Endothelial cell of umbilical vein (primary cell): ENCODE data around the gene HOXA4. TPM values are rescaled to one million over a fixed set of nuclear protein-coding genes. Genes with fewer than 3 reads are reported as not detected.

Experiments used
- BruUV-seq: library from RNA; stranded (reverse); fragments of 400-500 nt; replicated peaks from 2 replicates; lab custom pipeline; 2021; lab: Mats Ljungman, UMichigan
- CTCF ChIA-PET: fragments of 300-600, 350-600 bp; sonication (Branson Sonifier 250); formaldehyde crosslinking; loops from one replicate; lab custom pipeline; 2021; ENCODE audit warnings: antibody characterized with exemption, inconsistent platforms; lab: Charles Lee
- POLR2A ChIA-PET: fragments of 300-600, 350-600 bp; sonication (Branson Sonifier 250); formaldehyde crosslinking; loops from one replicate; lab custom pipeline; 2021; ENCODE audit warnings: antibody characterized with exemption, inconsistent platforms; lab: Charles Lee
- DNase-seq: peaks from one replicate; pipeline ENCODE4 v3.0.0-alpha.2; 2011; ENCODE audit warnings: low read depth, low spot score
- FAIRE-seq: peaks from 2 replicates; lab custom pipeline; 2011; peaks lifted over from hg19 to GRCh38; lab: Jason Lieb, UNC
- H2AFZ ChIP-seq: 2 replicates; pipeline ENCODE4 v1.6.0; 2012; ENCODE audit warnings: low read depth, low read length, control low read depth, inconsistent platforms
- H3K27ac ChIP-seq: 2 replicates; pipeline ENCODE4 v1.5.1; 2011; ENCODE audit warnings: low read depth, mild to moderate bottlenecking, control low read depth, low read length, moderate library complexity; ENCODE audit not compliant: insufficient read depth
- H3K27me3 ChIP-seq, 2 experiments: 2 replicates each; pipeline versions ENCODE4 v1.6.0 to v1.6.1; 2011; ENCODE audit warnings: low read length in 2 of 2, mixed read lengths in 1 of 2; ENCODE audit not compliant: control insufficient read depth in 2 of 2, insufficient read depth in 2 of 2
- H3K36me3 ChIP-seq, 2 experiments: 2 replicates in 1 of 2; 3 replicates in 1 of 2; pipeline ENCODE4 v1.5.1; 2011; ENCODE audit warnings: low read length in 2 of 2, mild to moderate bottlenecking in 1 of 2, moderate library complexity in 1 of 2; ENCODE audit not compliant: control insufficient read depth in 2 of 2, insufficient read depth in 2 of 2; ENCODE audit errors: extremely low read depth in 1 of 2
- H3K4me1 ChIP-seq: 3 replicates; pipeline ENCODE4 v1.5.1; 2011; ENCODE audit warnings: mild to moderate bottlenecking, low read length; ENCODE audit not compliant: control insufficient read depth, insufficient read depth; ENCODE audit errors: extremely low read depth
- H3K4me2 ChIP-seq: 2 replicates; pipeline ENCODE4 v1.6.1; 2011; ENCODE audit warnings: low read length, control low read depth, mixed read lengths; ENCODE audit not compliant: insufficient read depth
- H3K4me3 ChIP-seq, 3 experiments: fragments of 200-600 bp in 1 of 3; sonication (generic), shearing (Covaris generic) in 1 of 3; replicated peaks in 1 of 3; 2 replicates each; pipeline ENCODE4 v1.5.1; 2011 to 2016; ENCODE audit warnings: control low read depth in 3 of 3, low read length in 3 of 3, mild to moderate bottlenecking in 2 of 3, inconsistent platforms in 1 of 3, low read depth in 1 of 3, moderate library complexity in 1 of 3; ENCODE audit not compliant: insufficient read depth in 1 of 3
- H3K79me2 ChIP-seq: 2 replicates; pipeline ENCODE4 v1.6.0; 2012; ENCODE audit warnings: low read length, inconsistent platforms; ENCODE audit not compliant: control insufficient read depth, insufficient read depth
- H3K9ac ChIP-seq: replicated peaks from 2 replicates; pipeline ENCODE3; 2011; ENCODE audit warnings: low read length, control low read depth; ENCODE audit not compliant: insufficient read depth; ENCODE audit errors: extremely low read depth
- H3K9me1 ChIP-seq: replicated peaks from 3 replicates; pipeline ENCODE4 v1.6.0; 2011; ENCODE audit warnings: mild to moderate bottlenecking, low read length; ENCODE audit not compliant: control insufficient read depth, insufficient read depth; ENCODE audit errors: extremely low read depth
- H3K9me3 ChIP-seq: replicated peaks from 2 replicates; pipeline ENCODE4 v1.5.1; 2012; ENCODE audit warnings: low read length, inconsistent platforms; ENCODE audit not compliant: control insufficient read depth, insufficient read depth
- H4K20me1 ChIP-seq: replicated peaks from 2 replicates; pipeline ENCODE3; 2011; ENCODE audit warnings: mild to moderate bottlenecking, low read length; ENCODE audit not compliant: control insufficient read depth, insufficient read depth; ENCODE audit errors: extremely low read depth
- CTCF ChIP-seq, 2 donors: IDR thresholded peaks; 1 replicate in 1 of 2; 2 replicates in 1 of 2; pipeline ENCODE4 v1.5.1; 2011; ENCODE audit warnings: low read length in 2 of 2, mild to moderate bottlenecking in 2 of 2, moderate library complexity in 2 of 2, control low read depth in 1 of 2, inconsistent platforms in 1 of 2, low read depth in 1 of 2; ENCODE audit not compliant: insufficient read depth in 1 of 2; ENCODE audit errors: extremely low read depth in 1 of 2
- EZH2 ChIP-seq: IDR thresholded peaks from 2 replicates; pipeline ENCODE4 v1.6.1; 2012; ENCODE audit warnings: borderline replicate concordance, low read depth, mild to moderate bottlenecking, moderate library complexity, low read length, inconsistent platforms; ENCODE audit not compliant: severe bottlenecking
- FOS ChIP-seq: IDR thresholded peaks from 2 replicates; pipeline ENCODE4 v1.6.1; 2011; ENCODE audit warnings: mild to moderate bottlenecking, low read length, moderate library complexity, borderline replicate concordance; ENCODE audit not compliant: insufficient read depth
- GATA2 ChIP-seq: IDR thresholded peaks from 2 replicates; pipeline ENCODE4 v1.7.0; 2011; ENCODE audit warnings: low read depth, mild to moderate bottlenecking, moderate library complexity, mixed read lengths, low read length; ENCODE audit not compliant: insufficient read length, insufficient read depth
- JUN ChIP-seq: IDR thresholded peaks from 2 replicates; pipeline ENCODE4 v1.6.1; 2011; ENCODE audit warnings: borderline replicate concordance, low read depth; ENCODE audit not compliant: insufficient read length, insufficient read depth
- MAX ChIP-seq: IDR thresholded peaks from 2 replicates; pipeline ENCODE4 v1.6.1; 2011; ENCODE audit not compliant: insufficient read depth, insufficient read length
- MYC ChIP-seq: IDR thresholded peaks from one replicate; pipeline ENCODE4 v1.6.1; 2011; ENCODE audit warnings: mild to moderate bottlenecking, low read depth, low read length
- POLR2A ChIP-seq: IDR thresholded peaks from 2 replicates; pipeline ENCODE4 v1.6.1; 2012; ENCODE audit warnings: low read depth, mild to moderate bottlenecking, control low read depth, low read length
- POLR2AphosphoS5 ChIP-seq: IDR thresholded peaks from 2 replicates; pipeline ENCODE4 v1.6.1; 2012; ENCODE audit warnings: low read depth, mild to moderate bottlenecking, control low read depth, low read length, moderate library complexity; ENCODE audit not compliant: insufficient read depth
- dilution Hi-C: fragments of 300-500 bp; cut with MboI; formaldehyde crosslinking; loops from one replicate; pipeline ENCODE4 v1.15.0; 2019; ENCODE audit warnings: low sequenced_read_pairs; ENCODE audit not compliant: extremely low pct_ligation_motif_present
- intact Hi-C: fragments of 100-400 bp; cut with micrococcal nuclease; formaldehyde crosslinking; loops from one replicate; pipeline ENCODE4 v1.10.0; 2022
- polyA plus RNA-seq, 4 experiments: library from polyadenylated mRNA; depleted of rRNA in 3 of 4; stranded (reverse) in 3 of 4; unstranded in 1 of 4; fragments of >200 nt; gene quantifications; 2 replicates each; pipeline versions ENCODE4 v1.2.1 to v1.2.3, GENCODE V29; 2011 to 2012; ENCODE audit warnings: missing spikeins in 1 of 4
- total RNA-seq: library from RNA; stranded (reverse); gene quantifications from 2 replicates; pipeline ENCODE4 v1.2.3, GENCODE V29; 2021

HOXA4 gene
- total and polyA plus RNA-seq, 2 donors (not counting 3 experiments of a cell fraction or from before 2014, with no cell fraction given), result 4.9 to 8.1 TPM

GRCh38 chr7:27142580-27143022, 12.0 kb upstream of the HOXA4 start:
- no peaks in the 10 kb centered on the region for H3K9me3 ChIP-seq
- POLR2A ChIA-PET, result interaction anchor here (1.5 kb wide), 1 partner anchor 44 kb away, joined by 3 read pairs; no protein-coding TSS in a partner anchor
- H3K4me3 ChIP-seq, result peak overlapping the region; percentile 29 to 84 (median 65)
- no peaks in the 10 kb centered on the region for H3K9me1 ChIP-seq
- intact Hi-C loops (loop anchor here (1.0 to 5.0 kb wide), 6 partner anchors 19 to 1286 kb away; no protein-coding TSS in a partner anchor), dilution Hi-C loops (no loop called here)
- H3K4me2 ChIP-seq, result peak overlapping the region; percentile 92
- FAIRE-seq (no peak), DNase-seq (no peak)
- H3K4me1 ChIP-seq, result peaks cover 76% of the 10 kb centered on the region
- H4K20me1 ChIP-seq, result no peaks in the 10 kb centered on the region
- H3K27ac ChIP-seq, result peak overlapping the region; percentile 82
- H3K9ac ChIP-seq, result peak overlapping the region; percentile 84
- CTCF ChIA-PET, result interaction anchor here (0.9 to 7.0 kb wide), 17 partner anchors 10 to 773 kb away, joined by 3 to 72 read pairs (median 11); partner anchors contain the start of genes HOXA3, HOXA4 and HOXA7
- peaks cover 0 to 19% of the 10 kb centered on the region in 2 experiments for H3K36me3 ChIP-seq
- BruUV-seq, result no TSS peak
- H3K27me3 ChIP-seq, result no peaks in the 10 kb centered on the region
- peaks cover 99% of the 10 kb centered on the region for H3K79me2 ChIP-seq
- TF ChIP-seq JUN, result no peak
- no peak for TF ChIP-seq MYC
- TF ChIP-seq EZH2, result no peak
- no peak for TF ChIP-seq POLR2AphosphoS5
- no peak for TF ChIP-seq GATA2
- TF ChIP-seq CTCF (IDR thresholded peaks at IDR 0.05; ENCODE audit: extremely low read depth in 1 of 2, insufficient read depth in 1 of 2, low read depth in 1 of 2, low read length in 2 of 2), result no peak
- TF ChIP-seq FOS, result no peak
- no peak for TF ChIP-seq POLR2A
- no peak for TF ChIP-seq MAX
- H2AFZ ChIP-seq, result no peak overlapping the region
